NCI-H1694 (cell line): ENCODE results near the gene TSPAN4.
A peak's percentile ranks its signal among the peaks of the same experiment; 100 is the strongest.

Source experiments
- DNase-seq: peaks from one replicate; lab custom pipeline; 2025; lab: John Stamatoyannopoulos, UW

Gene TSPAN4

GRCh38 chr11:804599-804964 lies 38.1 kb upstream of the TSPAN4 start:
- DNase-seq, result no peak

GRCh38 chr11:808427-809286 lies 34.0 kb upstream of the TSPAN4 start:
- DNase-seq, result no peak

GRCh38 chr11:809287-810039 lies 33.2 kb upstream of the TSPAN4 start, which contains the start of gene RPLP2:
TSS of gene RPLP2 (plus strand) at chr11:809967. CDS start at chr11:810235, 268 bp downstream.
- DNase-seq, result peak; percentile 86

GRCh38 chr11:810040-810567 lies 32.5 kb upstream of the TSPAN4 start:
- no peak for DNase-seq

GRCh38 chr11:811446-812245 lies 31.0 kb upstream of the TSPAN4 start:
- no peak for DNase-seq

GRCh38 chr11:812390-812789 lies 30.3 kb upstream of the TSPAN4 start:
- no peak for DNase-seq

GRCh38 chr11:813072-813455 lies 29.6 kb upstream of the TSPAN4 start:
- DNase-seq, result no peak

- no peak for DNase-seq
Measured at GRCh38 chr11:813456-814096, 29.1 kb upstream of the TSPAN4 start.

- DNase-seq, result no peak
Measured at GRCh38 chr11:815675-816432, 26.8 kb upstream of the TSPAN4 start.

GRCh38 chr11:816433-816779 lies 26.2 kb upstream of the TSPAN4 start:
- DNase-seq, result no peak

- no peak for DNase-seq
Measured at GRCh38 chr11:818396-819128, 24.1 kb upstream of the TSPAN4 start, which contains the start of gene PNPLA2. TSS of gene PNPLA2 (plus strand) at chr11:818914. CDS start at chr11:819719, 805 bp downstream.

GRCh38 chr11:819129-819931 lies 23.3 kb upstream of the TSPAN4 start:
- peak; percentile 52 for DNase-seq

- DNase-seq, result no peak
Measured at GRCh38 chr11:819943-820649, 22.6 kb upstream of the TSPAN4 start.

GRCh38 chr11:820655-821511 lies 21.8 kb upstream of the TSPAN4 start:
- DNase-seq, result no peak

- no peak for DNase-seq
Measured at GRCh38 chr11:821512-822371, 20.9 kb upstream of the TSPAN4 start.

- no peak for DNase-seq
Measured at GRCh38 chr11:823441-824291, 19.0 kb upstream of the TSPAN4 start.
